ENCODE results near the gene COL11A2. TPM values are rescaled to one million over a fixed set of nuclear protein-coding genes. Genes with fewer than 3 reads are reported as not detected.

COL11A2 gene
- total RNA-seq, 1 donor from 2014 or later = 0.32 TPM

- ATAC-seq = no peak
Measured at GRCh38 chr6:33171016-33171879, 21.0 kb downstream of the COL11A2 start.

DNA sequence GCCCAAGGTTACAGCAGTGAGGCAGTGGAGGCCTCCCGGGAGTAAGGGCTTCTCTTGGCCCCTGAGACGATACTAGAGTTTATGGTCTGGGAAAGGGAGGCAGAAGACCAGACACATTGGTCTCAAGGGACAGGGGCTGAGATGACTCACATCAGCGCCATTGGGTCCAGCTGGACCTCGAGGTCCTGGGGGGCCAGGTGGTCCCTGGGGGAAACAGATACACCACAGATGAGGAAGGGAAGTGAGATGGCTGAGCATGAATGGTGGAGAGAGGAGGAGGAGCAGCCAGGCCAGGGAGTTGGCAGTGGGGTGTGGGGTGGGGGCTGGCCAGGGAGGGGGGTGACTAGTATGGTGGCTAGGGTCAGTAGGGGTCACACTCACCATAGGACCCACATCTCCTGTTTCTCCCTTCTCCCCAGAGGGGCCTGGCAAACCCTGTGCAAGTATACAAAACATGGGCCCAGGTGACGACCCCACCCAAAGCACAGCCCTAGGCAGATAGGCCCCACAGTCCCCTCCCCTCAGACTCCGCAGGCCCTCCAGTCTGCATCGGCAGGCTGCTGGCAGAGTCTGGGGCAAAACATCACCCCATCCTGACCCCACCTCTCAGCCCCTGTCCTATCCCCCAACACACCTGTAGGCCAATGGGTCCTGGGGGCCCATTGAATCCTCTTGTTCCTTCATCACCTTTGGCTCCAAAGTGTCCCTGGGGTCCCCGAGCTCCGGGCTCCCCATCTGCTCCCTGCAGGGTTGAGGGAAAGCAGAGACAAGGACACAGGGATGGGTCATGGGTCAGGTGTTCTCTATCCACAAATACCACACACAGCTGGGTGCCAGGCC is 21.9 kb downstream of the COL11A2 start:
- ATAC-seq = no peak

DNA sequence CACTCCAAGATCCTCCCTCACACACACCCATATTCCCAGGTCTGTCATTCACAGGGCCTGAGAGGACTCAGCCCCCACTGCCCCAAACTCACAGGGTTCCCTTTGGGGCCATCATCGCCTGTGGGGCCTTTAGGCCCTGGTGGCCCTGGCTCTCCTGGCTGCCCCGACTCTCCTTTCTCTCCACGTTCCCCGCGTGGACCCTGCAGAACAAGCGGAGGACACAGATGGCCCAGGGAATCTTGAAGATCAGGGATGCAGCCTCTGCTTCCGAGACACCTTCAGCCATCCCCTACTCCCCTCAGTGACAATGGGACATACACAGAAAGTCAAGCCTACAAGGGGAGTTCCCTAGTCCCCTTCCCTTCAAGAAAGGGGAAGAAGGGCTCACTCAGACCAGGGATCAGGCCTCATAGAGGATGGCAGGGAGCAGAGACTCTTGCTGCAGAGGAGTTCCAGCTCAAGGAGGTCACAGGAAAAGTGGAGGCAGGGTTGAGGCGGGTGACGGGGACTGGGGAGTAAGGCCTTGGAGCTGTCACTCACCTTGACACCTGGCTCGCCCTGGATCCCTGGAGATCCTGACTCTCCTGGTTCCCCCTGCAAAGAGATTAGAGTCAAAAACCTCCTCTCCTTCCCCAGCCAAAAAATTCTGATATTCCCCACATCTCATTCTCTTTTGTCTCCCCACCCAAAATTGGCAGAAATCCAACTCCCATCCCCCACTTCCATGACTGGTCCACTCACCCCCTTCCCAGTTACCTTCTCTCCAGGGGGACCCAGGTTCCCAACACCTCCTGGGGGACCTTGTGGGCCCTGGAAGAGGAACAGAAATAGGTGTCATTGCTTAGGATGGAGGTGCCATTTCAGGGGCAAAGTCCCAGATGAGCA is 22.7 kb downstream of the COL11A2 start:
- ATAC-seq = no peak

- no peak for ATAC-seq
Measured at GRCh38 chr6:33168639-33169038, 23.6 kb downstream of the COL11A2 start.

- no peak for ATAC-seq
Measured at GRCh38 chr6:33168284-33168601, 24.0 kb downstream of the COL11A2 start.

- no peak for ATAC-seq
Measured at GRCh38 chr6:33167374-33168283, 24.6 kb downstream of the COL11A2 start.

DNA sequence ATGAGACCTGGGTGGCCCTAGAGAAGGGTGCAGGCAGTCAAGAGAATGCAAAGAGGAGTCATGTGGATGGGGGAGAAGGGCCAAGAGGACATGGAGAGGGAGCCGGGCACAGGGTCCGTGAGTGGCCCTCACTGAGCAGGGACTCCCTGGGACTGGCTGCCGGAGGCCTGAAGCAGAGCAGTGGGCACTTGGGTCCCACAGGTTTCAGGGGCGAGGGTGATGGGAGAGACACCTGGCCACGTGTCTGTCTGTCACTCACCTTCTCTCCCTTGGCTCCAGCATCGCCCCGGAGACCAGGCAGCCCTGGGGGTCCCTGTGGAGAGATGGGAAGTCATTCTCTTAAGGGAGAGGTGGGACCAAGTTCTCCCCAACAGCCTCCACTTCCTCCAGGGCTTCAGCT is 25.5 kb downstream of the COL11A2 start:
- ATAC-seq = no peak

- ATAC-seq = no peak
Measured at GRCh38 chr6:33166363-33166762, 25.9 kb downstream of the COL11A2 start.

GRCh38 chr6:33165581-33166258 is 26.5 kb downstream of the COL11A2 start:
- no peak for ATAC-seq

- ATAC-seq = no peak
Measured at GRCh38 chr6:33164665-33165373, 27.4 kb downstream of the COL11A2 start.

- ATAC-seq = no peak
Measured at GRCh38 chr6:33164176-33164575, 28.1 kb downstream of the COL11A2 start.

DNA sequence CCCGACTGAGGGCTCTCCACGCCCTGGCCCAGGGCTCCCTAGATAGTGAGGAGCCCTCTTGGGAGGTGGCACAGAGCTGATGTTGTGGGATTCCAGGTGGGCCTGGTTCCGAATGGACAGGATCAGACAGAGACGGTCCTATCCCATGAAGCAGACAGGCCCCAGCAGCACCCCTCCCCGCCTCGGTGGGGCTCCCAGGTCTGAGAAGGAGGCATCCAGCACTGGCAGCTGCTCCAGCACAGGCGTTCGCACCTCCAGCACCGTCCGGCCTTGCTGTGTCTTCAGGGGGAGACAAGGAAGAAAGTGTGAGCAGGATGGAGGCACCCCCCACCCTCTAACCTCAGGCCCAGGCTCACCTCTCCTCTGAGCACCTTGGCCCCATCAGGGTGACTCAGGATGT is 28.7 kb downstream of the COL11A2 start:
- ATAC-seq = no peak

GRCh38 chr6:33161354-33162331 is 30.6 kb downstream of the COL11A2 start:
- peak; percentile 80 for ATAC-seq

- peak; percentile 80 for ATAC-seq
Measured at GRCh38 chr6:33160728-33161344, 31.4 kb downstream of the COL11A2 start.

- no peak for ATAC-seq
Measured at GRCh38 chr6:33160096-33160495, 32.2 kb downstream of the COL11A2 start.

- ATAC-seq = no peak
Measured at GRCh38 chr6:33156964-33157363, 35.3 kb downstream of the COL11A2 start.

- ATAC-seq = no peak
Measured at GRCh38 chr6:33156561-33156960, 35.7 kb downstream of the COL11A2 start.

DNA sequence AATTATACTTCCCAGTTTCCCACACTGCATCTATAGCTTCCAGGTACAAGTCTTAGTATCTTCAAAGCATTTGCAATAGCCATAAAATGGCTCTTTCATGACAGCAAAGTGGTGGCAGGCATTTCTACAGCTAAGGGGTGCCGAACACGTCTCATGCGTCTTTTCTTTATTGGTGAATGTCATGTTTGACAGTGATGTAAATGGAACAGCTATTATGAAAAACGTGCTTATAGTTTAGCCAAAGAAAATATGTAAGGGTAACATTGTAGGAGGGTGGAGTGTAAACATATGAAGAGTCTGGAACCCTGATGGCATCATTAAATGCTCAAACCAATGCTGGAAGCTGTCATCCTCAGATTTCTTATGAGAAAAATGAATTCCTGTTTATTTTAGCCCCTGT is 37.9 kb downstream of the COL11A2 start:
- ATAC-seq = no peak

DNA sequence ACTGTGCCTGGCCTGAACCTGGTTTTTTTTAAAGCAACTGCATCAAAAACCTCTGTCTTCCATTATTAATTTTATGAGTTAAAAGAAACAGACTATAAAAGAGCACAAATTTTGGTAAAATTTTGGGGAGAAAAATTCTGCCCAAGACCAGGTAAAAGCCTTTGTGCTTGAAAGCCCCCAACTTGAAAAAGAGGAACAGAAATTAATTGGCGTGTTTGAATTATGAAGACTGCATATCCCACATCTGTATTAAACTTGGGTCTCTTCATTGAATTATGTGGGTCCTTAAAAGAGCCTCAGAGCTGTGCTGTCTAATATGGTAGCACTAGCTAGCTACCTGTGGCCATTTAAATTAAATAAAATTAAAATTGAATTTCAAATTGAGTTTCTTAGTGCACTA is 41.2 kb downstream of the COL11A2 start:
- no peak for ATAC-seq

Measured in esophagus mucosa (tissue), 1 donor.